Activated CD8-positive, alpha-beta memory T cell treated with anti-CD3 and anti-CD28 coated beads, Interleukin-2, amount 50 U/mL, for 48 hours (primary cell): Measurements from ENCODE around the gene COPS8.

Experiments used
- DNase-seq: peaks from one replicate; pipeline ENCODE4 v3.0.0-alpha.2; 2020

The COPS8 gene

DNA sequence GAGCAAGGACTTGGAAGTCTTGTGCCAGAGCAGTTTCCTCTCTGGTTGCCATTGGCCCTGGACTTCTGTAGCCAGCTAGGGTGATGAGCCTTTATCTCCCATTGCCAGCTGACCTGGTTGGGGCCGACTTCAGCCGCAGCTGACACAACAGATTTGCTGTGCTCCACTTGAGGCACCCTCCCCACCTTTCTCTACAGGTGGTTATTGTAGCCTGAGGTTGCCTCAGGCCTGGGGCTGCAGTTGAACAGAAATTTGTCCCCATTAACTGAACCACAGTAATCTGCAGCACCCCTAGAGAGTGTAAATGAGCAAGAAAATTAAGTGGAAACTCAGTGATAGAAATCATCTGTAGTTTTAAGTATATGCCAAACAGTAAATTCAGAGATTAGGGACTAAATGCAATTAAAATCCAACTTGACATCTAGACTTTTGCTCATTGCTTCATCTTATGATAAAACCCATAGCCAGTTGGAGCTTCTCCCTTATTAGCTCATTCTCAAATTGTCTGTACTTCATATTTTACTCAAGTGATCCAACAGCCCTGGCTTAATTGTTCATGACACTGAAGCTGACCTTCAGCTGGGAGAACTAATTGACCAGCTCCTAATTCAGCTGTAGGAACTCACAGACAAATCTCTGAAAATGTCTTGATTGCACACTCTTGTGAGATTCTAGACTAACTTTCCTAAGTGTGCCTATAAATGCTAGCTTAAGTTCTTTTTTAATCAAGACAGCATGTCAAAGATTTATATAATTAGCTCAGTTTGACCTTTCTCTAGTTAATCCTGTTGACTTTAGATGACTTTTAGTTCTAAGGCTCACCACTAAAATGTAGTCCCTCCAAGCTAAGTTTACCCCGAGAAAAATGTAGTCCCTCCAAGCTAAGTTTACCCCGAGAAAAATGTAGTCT, 48.9 kb downstream of the COPS8 start:
- DNase-seq: no peak

DNA sequence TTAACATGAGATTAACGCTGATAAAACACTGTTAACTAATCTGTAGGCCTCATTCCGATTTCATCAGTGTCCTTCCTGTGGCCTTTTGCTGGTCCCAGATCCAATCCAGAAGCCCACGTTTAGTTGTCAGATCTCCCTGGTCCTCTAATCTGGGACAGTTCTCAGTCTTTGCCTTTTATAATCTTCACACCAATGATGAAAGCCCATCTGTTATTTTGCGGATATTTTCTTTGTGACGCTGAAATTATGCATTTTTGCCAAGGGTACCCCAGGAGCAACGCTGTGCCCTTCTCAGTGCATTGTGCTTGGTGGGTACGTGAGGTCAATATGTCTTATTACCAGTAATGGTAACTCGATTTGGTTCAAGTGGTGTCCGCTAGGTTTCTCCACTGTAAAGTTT, 51.1 kb downstream of the COPS8 start:
- DNase-seq: no peak

DNA sequence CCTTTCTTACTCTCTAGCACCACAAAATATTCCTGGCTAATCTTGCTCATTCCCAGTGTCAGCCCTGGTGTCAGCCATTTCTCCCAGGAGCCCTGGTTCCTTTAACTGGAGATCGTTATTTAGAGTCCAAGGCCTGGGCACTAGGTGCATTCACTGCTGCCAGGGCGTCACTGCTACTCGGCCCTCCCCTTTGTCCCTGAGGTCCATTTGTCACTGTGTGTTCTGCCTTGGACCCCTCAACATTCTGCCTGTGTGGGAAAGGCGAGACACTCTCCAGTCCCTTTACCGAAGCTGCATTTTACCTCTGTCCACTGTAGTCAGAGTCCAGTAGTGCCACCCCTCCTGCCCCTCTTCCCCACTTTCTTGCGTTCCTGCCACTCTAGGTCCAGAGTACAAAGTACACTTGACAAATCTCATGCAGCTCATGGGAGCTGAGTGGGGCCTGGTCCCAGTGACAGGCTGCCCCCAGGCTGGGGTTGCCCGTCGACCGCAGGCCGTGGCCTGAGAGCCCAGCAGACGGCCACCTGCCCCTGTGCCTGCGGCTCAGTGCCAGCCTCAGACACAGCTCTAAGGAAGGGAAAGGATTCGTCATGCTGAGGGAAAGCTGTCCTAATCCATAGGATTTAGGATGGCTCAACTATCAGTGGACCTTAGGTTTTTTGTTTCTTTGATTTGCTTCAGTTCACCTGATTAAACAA, 52.1 kb downstream of the COPS8 start:
- no peak for DNase-seq

DNA sequence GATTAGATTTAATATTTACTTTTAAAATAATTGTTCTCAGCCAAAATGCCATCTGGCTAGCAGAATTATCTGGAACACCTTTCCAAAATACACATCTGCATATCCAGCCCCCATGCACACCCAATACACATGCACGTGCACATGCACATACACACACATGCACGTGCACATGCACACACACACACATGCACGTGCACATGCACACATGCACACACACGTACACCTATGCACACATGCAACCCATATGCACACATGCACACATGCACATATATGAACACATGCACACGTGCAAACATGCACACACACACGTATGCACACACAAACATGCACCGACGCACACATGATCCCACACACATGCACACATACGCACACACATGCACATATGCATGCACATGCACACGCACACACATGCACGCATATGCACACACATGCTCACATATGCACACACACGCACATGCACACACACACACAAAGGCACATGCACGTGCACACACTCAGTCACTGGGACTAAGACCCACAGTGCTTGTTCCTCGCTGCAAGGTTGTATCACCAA, 53.5 kb downstream of the COPS8 start:
- peak; percentile 8 for DNase-seq

DNA sequence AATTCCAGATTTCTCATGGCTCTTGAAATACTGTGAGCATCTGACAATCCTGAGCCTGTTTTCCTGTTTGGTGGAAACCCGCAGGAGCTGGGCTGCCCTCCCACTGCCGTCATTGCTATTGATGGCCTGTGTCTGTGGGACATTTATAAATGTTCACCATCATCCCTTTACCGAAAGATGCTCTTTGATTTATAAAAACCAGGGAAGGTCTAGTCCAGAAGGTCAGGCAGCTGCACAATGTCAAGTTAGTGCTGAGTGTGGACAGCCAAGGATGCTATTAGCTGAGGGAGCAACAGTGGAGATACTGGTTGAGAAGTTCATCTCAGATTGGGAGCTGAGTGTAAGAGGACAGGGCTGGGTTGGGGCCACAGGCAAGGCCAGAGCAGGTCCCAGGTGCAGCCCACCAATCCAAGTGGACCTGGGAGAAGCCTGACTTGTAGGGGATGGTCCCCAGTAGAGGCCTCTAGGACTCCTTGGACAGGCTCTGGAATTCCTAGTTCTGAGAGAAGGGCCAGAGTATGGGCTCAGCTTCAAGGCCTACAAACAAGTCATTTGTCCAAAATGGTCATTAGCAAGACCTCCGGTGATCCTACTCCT, 55.1 kb downstream of the COPS8 start:
- DNase-seq: peak; percentile 22

DNA sequence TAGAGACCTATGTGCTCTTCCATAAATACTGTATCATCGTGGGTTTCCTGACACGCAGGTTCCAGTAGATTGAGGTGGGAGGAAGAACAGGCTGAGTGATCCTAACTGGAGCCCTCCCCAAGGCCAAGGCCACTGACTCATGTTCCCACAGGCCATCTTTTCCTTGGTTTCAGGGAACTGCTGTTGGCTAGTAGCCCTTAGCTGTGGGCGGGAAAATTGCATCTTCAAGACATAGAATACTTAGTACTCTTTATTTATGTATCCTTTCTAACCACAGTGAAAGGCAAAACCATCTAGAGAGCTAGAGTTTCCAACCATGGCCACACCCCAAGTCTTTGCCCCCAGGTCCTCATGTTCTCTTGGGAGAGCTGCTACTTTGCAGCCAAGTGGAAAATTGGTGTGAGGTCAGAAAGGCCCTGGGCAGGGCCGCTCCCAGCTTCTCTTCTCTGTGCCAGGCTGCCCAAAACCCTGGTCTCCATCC, 55.9 kb downstream of the COPS8 start:
- DNase-seq: peak; percentile 22

DNA sequence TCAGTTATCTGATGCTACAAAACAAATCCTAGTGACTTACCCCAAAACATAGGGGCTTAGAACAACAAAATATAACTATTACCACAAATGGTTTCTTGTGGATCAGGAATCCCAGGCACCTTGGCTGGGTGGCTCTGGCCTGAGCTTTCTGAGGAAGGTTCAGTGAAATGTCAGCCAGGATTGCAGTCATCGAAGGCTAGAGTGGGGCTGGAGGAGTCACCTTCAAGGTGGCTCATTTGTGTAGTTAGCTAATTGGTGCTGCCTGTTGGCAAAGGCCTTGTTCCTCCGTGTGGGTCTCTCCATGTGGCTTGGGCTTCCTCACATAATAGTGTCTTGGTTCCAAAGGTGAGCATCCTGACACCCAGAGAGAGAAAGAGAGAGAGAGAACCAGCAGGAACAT, 57.4 kb downstream of the COPS8 start:
- DNase-seq: no peak

DNA sequence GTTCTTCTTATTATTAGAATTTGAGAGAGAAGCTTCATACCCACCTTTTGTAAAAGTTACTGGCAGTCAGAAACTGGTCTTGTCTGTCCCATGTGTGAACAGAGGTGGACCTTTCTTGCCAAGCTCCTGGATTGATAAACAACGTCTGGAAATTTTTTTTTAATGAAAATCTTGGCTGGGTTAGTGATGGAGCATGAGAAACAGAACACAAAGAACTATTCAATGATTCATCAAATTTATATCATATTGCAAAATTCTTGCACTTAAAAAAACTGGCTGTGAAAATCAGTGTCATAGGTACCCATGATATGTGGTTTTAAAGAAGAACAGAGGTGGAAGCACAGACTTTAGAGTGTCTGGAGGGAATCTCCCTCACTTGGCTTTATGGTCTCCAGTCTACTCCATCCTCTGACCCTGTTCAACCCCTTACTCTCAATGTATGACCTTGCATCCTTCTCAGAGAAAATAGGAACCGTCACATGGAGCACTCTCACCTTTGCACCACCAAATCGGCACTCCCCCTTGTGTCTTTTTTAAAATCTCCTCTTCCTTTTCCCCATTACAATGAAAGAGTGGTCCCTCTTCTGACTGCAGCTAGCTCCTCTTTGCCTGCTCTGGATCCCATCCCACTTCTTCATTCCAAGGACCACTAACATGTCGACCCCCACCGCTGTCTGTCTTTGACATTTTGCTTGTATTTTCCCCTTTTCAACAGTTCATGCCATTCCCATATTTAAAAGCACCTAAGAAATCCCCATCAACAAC, 58.2 kb downstream of the COPS8 start:
- DNase-seq: no peak

DNA sequence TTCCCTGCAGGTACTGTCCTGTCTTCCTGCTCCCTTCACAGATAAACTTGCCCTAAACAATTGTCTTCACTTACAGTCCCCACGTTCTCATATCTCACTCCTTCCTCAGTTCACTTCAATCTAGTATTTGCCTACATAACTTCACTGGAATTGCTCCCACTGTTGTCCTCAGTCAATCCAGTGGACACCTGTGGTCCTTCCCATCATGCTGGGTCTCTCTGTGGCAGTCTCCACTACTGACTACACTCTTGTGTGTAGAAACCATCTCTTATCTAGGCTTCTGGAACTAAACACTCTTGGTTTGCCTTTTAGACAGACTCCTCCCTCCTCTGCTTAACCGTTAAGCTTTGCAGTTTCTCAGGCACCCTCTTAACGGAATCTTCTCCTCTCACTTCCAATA, 58.8 kb downstream of the COPS8 start:
- DNase-seq: no peak

DNA sequence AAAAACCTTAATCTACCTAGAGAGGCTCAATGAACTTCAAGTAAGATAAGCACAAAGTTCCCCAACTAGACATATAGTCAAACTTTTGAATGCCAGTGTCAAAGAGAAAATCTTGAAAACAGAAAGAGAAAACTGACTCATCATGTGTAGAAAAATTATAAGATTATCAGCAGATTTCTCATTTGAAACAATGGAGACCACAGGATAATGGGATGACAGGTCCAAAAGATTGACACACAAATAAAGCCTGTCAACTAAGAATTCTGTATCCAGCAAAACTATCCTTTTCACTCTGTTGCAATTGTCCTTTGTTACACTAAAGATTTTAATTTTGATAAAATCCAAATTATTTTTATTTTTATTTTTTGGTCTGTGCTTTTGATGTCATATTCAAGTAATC, 61.6 kb downstream of the COPS8 start:
- no peak for DNase-seq

GRCh38 chr2:237148624-237149023, 62.9 kb downstream of the COPS8 start:
- no peak for DNase-seq

DNA sequence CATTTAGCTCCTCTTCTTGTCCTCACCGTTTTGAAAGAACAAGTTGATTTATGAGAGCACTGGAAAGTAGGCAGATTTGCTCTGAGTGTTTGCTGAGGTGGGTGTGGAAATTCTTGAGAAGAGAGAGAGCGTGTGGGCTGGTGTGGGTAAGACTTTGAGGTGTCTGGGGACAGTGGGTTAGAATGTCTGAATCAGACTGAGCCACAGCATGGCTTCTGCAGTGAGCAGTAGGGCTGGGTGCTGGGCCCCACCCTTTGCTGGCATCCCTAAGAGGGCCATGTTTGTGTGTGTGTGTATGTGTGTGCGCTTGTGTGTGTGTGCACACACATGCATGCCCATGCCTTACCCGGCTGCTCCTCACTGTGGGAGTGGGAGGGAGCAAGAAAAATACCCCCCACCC, 63.7 kb downstream of the COPS8 start:
- peak; percentile 73 for DNase-seq
